Erythroblast (primary cell): ENCODE measurements around the gene C11orf71.

Experiments used
- GATA1 ChIP-seq: IDR thresholded peaks from 2 replicates; pipeline ENCODE4 v1.6.1; 2011; ENCODE audit warnings: low read depth, mild to moderate bottlenecking, control low read depth, low read length, moderate library complexity
- POLR2A ChIP-seq: IDR thresholded peaks from 2 replicates; pipeline ENCODE4 v1.6.1; 2011; ENCODE audit warnings: mild to moderate bottlenecking, low read length

GRCh38 chr11:114367244-114367957 lies 32.9 kb downstream of the C11orf71 start:
- TF ChIP-seq POLR2A = no peak
- no peak for TF ChIP-seq GATA1
